Stimulated activated CD4-positive, alpha-beta T cell treated with anti-CD3 and anti-CD28 coated beads, Interleukin-15, amount 100 ng/mL, for 1 hour (primary cell): ENCODE results near the gene DDX23.

Source experiments
- DNase-seq, 2 donors: peaks; one replicate each; pipeline ENCODE4 v3.0.0-alpha.2; 2020; ENCODE audit warnings: low read depth in 1 of 2, low spot score in 1 of 2

DDX23 gene

DNA sequence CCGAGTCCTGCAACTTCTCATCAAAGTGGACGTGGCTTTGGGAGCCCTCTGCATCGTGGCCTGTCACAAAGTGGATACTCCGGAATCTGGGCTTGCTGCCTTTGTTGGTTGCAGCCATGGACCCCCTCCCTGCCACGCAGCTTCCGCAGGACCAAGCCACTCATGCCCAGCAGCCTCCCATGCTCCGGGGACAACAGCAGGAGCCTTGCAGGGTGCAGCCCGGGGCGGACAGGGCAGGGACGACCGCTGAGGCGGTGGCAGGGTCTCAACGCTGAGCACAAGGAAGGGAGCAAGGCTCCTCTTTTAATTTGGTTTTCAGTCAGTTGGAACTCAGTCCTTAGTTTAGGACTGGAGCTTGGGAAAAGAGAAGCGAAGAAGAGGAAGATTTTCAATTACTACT, 51.0 kb downstream of the DDX23 start:
- no peak for DNase-seq

DNA sequence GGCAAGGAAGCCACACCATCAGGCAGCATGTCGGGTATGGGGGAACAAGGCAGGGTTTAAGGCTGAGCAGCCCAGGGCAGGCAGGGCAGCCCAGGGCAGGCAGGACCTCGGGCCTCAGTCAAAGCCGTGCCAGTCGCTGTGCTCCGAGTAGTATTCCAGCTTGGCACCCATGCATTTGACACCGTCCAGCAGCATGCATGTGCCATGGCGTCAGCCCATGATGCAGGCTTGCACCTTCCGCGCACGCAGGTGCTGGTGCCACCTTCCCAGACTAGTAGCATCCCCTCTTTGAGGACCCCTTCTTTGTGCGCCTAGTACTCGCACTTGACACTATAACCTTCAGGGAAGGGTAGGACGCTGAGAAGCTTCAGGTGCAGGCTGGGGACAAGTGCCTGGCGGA, 51.5 kb downstream of the DDX23 start:
- DNase-seq, result no peak

DNA sequence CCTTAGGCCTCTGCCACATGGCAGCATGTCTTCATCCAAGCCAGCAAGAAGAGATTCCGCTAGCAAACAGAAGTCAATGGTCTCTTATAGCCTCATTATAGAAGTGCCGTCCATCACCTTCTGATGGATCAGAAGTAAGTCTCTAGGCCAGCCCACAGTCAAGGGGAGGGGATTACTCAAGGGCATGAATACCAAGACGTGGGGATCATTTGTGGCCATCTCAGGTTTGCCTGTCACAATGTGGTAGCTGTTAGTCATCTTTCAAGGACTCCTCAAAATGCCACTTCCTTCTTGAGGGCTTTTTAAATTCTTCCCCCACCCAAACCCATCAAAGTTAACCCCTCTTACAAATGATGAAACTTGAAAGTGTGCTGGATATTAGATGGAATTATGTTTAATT, 55.0 kb downstream of the DDX23 start:
- DNase-seq, result no peak

DNA sequence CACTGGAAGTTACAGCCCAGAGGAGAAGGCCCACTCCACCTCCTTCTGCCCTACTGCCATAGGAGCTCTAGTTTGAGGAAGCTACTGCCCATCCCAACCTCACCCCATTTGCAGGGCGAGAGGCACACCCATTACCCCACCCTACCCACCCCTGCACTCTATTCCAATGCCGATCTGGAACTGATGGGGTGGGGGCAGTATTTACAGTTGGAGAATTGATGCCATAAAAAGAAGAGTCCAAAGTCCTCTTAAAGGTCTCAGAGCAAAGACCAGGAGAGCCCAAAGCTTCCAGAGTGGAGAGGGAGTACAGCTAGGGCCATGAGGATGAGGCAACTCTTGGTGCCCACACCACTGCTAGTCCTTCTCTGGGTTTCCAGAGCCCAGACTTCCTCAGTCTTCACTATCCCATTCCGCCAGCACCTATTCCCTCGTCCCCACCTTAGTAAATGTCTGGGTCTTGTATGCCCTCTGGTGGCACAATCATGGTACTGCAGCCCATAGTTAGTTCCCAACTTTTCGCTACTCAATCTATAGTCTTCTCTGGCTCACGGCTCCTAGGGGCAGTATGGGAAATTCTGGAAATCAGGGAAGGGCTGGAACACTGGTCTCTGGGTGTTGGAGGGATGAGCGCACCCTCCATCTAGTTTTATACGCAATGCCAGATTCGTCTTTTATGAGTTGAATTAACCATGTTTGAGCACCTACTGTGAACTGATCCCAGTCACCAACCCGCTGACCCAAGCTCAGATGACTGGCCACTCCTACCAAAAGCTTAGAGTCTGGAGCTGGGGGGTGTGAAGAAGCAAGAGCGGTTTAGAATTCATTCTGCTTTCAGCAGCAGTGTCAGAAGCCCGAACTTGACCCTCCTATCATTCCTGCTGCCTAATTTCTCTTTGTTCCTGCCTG, 56.2 kb downstream of the DDX23 start:
- DNase-seq, result peak; percentile 16 to 25

DNA sequence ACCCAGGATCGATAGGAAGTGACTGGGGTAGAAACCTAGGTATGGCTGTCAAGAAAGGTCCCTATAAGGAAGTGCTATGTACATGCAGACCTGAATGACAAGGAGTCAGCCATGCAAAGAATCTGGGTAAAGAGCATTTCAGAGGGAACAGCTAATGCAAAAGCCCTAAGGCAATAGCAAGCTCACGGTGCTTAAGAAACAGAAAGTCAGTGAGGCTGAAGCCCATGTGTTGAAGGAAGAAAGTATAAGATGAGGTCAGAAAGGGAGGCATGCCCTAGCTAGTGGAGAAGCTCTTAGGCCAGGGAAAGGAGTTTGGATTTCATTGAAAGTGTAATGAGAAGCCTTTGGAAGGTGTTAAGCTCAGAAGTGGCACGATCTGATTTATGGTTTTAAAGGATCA, 57.1 kb downstream of the DDX23 start:
- DNase-seq, result no peak

DNA sequence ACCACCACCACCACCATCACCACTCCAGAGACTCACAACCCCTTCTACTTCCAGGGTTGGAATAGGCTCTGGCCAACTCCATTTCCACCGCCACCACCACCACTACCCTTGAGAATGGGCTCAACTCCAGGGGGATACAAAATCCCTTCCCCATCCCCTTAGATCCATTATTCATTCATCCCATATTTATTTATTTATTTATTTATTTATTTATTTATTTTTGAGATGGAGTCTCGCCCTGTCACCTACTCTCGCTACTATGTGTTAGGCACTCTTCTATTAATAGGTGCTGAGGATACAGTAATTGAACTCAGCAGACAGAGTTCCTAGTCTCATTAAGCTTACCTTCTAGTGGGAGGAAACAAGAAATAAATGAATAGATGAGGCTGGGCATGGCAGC, 58.3 kb downstream of the DDX23 start:
- no peak for DNase-seq

DNA sequence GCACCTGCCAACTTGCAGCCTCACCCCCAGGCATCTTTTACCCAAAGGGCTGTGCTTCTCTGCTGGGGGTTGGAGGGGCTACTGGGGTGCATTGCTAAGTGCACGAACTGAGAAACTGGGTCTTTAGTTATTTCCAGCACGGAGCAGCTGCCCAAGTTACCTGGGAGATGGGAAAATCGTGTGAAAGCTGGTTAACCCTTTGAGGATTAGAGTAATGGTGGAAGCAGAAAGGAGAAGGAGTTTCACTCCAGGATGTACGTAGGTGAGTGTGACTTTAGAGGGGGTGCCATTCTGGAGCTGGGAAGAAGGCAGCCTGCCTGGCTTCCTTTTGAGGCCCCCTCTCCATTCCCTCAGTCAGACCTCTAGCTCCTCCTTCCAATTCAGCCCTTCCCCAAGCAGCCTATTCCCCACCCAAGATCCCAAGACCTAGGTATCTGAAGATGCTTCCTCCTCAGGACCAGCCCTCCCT, 62.1 kb downstream of the DDX23 start:
- no peak for DNase-seq

DNA sequence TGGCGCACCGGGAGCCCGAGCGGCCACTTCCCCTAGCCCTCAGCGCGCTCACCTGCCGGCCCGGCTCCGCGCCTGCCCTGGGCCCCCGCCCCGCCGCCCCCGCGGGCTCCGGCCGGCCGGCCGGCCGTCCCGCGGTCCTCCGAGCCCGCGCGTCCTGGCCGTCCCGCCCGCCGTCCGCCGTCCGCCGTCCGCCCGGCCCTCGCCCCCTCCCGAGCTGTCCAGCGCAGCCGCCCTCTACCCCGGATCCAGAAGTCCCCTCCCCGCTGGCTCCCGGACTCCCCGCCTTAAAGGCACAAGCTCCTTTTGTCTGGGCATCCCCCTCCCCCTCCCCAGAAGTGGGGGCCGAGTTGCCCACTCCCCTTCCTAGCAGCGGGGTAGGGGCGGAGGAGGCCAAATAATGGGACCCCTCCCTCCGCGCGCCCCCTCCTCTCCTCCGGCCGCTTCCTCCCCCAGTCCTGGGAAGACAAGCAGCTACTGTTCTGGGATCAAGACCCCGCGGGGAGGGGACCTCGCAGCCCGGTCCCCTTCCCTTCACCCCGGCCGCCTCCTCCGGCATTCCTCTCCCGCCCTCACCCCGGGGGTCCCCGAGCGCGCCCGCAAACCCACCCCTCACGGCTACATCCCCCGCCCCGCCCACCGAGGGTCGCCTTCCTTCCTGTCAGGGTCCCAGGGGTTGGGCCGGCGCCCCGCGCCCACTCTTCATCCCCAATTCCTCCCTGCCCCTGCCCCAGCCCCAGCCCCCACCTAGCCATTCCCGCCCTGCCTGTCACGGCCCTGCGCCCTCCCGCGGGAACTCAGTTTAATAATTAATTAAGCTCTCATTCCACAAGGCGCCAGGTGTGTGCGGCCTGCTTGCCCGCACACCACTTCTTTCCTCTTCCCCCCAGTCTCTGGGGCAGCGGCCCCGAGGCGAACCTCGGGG, 62.8 kb downstream of the DDX23 start, which contains the start of gene ADCY6:
TSS of gene ADCY6 (minus strand) at position 236 of the 922 bp plus-strand sequence. CDS start 5,655 bp downstream, outside the sequence.
- DNase-seq, result no peak

DNA sequence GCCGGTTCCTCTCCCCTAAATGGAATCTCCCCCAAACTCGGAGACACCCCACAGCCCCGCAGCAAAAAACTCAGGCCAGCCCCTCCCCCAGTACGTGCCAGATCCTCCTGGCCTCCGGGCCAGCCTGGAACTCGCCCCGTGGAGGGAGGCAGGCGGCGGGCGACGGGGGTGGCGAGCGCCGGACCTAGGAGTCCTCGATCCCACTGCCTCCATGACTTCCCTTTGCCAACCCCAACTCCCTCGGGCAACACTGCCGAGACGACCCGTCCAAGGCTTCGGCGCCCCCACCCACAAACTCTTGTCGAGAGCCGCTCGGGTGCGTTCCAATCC, 63.5 kb downstream of the DDX23 start:
- DNase-seq, result no peak

DNA sequence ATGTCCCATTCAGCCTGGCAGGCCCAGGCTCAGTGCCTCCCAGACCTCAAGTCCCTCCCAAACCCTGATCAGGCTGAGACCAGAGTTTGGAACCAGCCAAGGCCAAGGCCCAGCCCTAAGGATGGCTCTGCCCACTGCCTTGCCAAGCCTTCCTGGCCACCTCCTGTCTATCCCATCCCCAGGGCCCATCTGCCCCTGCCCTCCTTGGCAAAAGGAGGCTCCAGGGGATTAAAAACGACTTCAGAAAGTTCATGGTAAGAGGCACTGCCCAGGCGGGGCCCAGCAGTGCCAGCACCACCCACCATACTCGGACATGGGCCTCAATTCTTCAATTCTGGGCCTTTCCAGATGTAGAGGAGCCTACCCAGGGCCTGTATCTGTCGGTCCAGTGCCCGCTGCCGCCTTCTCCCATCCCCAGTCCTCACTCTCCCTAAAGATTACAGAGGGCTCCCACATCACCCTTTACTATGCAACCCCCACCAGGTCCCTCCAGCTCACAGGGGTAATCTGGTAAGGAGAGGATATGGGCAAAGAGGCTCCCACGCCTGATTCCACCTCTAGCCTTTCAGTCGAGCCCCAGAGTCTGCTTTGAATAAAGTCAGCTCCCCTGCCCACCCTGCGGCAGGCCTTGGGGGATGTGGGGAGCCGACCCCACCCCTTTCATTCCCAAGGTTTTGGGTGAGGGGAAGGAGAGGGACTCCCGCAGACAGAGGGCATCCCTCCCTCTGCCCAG, 64.0 kb downstream of the DDX23 start:
- DNase-seq, result no peak

DNA sequence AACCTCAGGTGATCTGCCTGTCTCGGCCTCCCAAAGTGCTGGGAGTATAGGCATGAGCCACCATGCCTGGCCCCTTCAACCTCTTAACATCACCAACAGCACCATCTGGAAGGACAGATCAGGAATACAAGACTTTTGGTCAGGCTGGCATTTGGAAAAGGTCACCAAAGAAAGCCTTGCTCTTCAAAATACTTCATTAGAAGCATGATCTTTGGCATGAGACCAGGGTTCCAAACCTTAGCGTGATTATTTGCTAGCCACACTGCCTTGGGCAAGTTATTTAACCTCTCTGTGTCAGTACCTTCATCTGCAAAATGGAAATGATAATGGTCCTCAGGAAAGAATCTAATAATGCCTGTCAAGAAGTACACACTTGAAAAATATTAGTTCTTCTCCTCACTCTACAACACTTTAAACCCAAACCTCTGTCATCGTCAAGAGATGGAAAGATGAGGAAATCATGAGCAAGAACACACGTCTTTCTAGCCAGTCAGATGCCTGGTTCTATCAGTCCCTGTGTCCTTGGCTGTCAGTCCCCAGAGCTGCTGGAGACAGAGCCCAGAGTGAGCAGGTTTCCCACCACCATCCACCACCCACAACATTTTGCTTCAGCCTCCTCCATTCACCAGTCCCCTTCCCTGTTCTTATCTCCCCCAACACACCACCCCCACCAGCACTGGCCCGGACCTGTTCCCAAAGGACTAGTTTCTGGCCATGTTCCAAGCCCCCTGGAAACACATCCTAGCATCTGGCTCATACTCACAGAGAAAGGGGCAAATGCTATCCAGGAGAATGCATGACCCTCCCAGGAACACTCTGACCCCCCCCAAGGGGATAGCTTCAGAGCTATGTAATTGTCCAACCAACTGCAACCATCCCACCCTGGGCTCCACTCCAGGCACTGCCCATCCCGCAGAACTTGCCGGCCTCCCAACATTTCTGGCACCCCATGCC, 65.1 kb downstream of the DDX23 start:
- no peak for DNase-seq

DNA sequence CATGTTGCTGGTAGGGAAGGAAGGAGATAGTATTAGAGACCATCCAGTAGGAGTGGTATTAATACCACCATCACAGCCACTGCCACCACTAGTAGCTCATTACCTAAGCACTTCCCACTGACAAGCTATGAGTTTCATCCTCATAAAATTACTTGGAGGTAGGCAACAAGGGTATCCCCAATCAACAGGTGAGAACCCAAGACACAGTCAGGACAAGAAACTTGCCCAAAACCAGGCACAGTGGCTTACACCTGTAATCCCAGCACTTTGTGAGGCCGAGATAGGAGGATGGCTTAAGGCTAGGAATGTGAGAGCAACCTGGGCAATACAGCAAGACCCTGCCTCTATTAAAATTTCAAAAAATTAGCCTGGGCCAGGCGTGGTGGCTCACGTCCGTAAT, 68.5 kb downstream of the DDX23 start:
- no peak for DNase-seq

DNA sequence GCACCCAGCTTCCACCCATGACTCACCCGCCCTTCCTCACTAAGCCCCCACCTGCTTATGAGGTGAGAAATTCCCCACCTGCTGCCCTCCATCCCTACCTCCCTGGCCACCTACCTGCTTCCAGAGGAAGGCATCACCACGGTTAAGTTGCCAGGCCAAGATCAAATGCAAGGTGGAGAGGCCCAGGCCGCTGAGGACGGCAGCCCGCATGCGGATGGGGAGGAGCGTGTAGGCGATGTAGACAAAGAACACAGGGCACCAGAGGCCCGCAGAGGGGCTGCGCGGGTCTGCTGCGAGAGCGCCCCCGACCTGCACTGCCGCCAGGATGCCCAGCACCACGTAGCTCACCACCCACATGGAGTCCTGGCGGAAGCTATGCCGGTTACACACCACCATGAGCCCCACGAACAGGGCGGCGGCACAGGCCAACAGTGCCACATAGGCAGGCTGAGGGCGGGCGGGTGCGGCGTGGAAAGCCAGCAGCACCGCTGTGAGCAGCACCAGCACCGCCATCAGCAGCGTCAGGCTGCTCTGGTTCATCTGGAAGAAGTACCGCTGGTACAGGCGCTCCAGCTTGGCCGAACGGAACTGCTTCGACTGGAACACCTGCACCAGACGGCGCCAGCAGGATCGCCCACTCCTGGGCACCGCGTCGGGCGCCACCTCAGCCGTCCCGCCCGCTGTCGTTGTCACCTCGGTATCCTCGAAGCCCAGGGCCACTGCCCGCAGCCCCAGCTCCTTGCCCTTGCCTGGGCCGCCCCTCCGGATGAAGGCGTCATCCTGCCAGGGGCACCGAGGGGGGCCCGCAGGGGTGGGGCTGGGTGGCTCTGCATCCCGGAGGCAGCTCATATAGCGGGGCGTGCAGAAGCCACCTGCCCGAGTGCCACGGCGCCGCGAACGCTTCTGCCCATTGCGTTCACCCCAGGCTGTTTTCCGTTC, 69.2 kb downstream of the DDX23 start:
- no peak for DNase-seq

DNA sequence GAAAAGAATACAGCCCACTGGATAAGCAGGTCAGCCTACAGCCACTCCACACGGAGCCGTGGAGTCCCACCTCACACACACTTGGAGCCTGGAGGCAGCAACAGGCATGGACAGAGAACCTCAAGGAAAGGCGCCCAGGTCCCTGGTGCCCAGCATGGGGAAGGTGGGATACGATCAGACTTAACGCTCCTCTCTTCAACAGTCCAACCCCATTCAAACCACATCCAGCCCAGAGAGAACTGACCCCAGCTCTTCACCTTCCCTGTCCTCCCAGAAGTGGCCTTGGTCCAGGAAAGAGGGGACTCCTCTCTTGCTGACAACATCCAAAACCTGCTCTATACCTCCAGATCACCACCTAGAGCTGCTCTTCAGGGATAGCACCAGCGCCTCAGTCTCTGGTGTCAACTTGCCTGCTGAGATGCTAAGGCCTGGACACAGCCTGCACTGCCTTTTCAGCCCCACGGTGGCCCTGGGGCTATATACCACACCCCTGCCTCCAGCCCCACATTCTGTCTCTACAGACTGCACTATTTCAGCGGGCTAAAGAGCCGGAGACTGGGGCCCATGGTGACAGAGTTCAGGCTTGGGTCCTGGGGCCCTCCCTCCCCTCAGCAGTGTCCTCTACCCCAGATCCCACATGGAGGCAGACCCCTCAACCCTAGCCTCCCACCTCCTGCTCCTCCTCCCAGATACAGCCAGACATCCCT, 70.1 kb downstream of the DDX23 start:
- no peak for DNase-seq

DNA sequence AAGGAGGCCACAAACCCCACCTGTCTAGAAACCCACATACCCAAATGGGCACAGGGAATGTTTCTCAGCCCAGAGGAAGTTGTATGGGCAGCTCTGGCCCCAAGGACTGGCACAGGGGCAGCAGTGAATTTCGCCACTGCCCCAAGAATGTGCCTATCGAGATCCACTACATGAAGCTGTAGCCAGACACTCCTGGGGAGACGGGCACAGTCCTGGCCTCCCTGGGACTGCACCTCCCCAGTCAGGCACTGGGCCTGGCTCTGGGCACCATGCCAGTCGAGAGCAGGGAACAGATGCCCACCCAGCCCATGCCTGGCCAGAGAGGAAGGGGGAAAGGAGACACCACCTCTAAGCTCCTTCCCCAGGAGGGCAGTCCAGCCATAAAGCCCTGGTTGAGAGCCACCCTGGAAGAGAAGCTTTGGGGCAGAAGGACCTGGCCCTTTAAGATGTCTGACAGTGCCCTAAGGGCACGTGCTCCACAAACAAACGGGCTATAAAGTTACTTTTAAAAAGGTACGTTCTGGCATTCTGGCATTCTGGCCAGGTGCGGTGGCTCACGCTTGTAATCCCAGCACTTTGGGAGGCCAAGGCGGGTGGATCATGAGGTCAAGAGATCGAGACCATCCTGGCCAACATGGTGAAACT, 71.5 kb downstream of the DDX23 start:
- DNase-seq, result no peak

DNA sequence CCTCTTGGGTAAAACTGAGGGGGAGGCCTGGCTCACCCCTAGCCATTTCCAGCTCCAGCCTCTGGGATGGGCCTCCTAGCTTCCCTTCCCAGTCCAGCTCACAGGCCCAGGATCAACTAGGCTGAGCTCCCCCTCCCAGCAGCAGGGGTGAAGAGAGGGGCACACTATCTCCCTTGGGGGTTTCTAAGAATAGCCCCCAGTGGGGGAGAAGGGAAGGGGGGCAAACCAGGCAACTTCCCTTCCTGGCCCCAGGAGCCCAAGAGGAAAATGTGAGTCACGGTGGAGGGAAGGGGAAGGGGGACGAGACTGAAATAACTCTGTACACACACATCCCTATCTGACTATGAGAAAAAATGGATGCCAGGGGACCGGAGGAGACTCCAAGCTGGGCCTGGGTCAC, 72.1 kb downstream of the DDX23 start:
- DNase-seq, result no peak
